ENCODE results near the gene TSPEAR. TPM values are rescaled to one million over a fixed set of nuclear protein-coding genes. Genes with fewer than 3 reads are reported as not detected.
"Not testable (repeated sequence)": the region's sequence is repeated elsewhere in the genome, so short reads cannot be mapped to it uniquely, and the experiment has no call there.

TSPEAR gene
- total RNA-seq, 2 experiments from 2014 or later = not detected

DNA sequence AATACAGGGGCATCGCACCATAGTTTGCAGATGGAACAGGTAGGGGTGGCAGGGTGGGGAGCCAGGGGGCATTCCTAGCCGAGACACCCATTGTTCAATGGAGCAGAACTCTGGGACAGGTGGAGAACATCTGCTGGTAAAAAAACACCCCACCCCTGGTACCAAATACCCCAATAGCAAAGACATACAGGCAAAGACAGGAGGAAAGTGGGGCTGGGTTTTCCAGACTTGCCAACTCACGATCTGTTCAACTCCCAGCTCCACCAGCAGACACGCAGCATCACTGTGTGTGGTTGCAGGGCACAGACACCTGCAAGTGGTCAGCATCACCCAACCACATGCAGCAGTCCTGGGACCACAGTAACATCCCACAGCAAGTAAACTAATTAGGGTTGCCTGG is 99.8 kb downstream of the TSPEAR start:
- intact Hi-C loops (cut with DNase I, micrococcal nuclease) = loop anchor here in 1 of 2 experiments (10.0 kb wide), 1 partner anchor 67 kb away; the partner anchor contains the start of gene KRTAP10-1
- H3K4me3 ChIP-seq (ENCODE audit: low read length) = no peak overlapping the region
- no peaks in the 10 kb centered on the region for H3K36me3 Mint-ChIP-seq (ENCODE audit: low read depth)
- peaks cover 10% of the 10 kb centered on the region for H3K4me1 ChIP-seq (ENCODE audit: insufficient read depth, low read length)
- no peak overlapping the region for H3K27ac ChIP-seq (ENCODE audit: low read depth in 1 of 2, low read length in 2 of 2)
- H3K27ac Mint-ChIP-seq = no peak overlapping the region
- TF ChIP-seq CTCF (IDR thresholded peaks at IDR 0.05) = no peak
- H3K9me3 ChIP-seq (ENCODE audit: control insufficient read depth in 1 of 2, insufficient read depth in 1 of 2, low read length in 2 of 2) = peaks cover 22 to 26% of the 10 kb centered on the region in 2 experiments
- H3K27me3 ChIP-seq (ENCODE audit: control insufficient read depth in 1 of 2, insufficient read depth in 2 of 2, low read length in 2 of 2) = no peaks in the 10 kb centered on the region
- peaks cover 13% of the 10 kb centered on the region for H3K4me1 Mint-ChIP-seq (ENCODE audit: low read depth)
- H3K4me3 Mint-ChIP-seq = no peak overlapping the region
- ATAC-seq (ENCODE audit: poor library complexity) = no peak
- H3K9me3 Mint-ChIP-seq = peaks cover 7% of the 10 kb centered on the region
- H3K36me3 ChIP-seq (ENCODE audit: insufficient read depth, low read length) = no peaks in the 10 kb centered on the region
- POLR2A ChIA-PET = no interaction called here
- DNase-seq = no peak
- peaks cover 1% of the 10 kb centered on the region for H3K27me3 Mint-ChIP-seq
- CTCF ChIA-PET = no interaction called here

DNA sequence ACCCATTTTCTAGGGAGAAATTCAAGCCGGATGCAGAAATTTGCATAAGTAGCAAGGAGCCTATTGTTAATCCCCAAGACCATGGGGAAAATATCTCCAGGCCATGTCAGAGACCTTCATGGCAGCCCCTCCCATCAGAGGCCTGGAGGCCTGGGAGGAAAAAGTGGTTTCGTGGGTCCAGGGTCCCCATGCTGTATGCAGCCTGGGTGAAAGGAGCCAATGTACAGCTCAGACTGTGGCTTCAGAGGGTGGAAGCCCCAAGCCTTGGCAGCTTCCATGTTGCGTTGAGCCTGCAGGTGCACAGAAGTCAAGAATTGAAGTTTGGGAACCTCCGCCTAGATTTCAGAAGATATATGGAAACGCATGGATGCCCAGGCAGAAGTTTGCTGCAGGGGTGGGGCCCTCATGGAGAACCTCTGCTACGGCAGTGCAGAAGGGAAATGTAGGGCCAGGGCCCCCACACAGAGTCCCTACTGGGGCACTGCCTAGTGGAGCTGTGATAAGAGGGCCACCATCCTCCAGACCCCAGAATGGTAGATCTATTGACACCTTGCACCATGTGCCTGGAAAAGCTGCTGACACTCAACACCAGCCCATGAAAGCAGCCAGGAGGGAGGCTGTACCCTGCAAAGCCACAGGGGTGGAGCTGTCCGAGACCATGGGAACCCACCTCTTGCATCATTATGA is 101.1 kb downstream of the TSPEAR start:
- H3K4me1 Mint-ChIP-seq (ENCODE audit: low read depth); H3K4me1 ChIP-seq (ENCODE audit: insufficient read depth, low read length); H3K27me3 Mint-ChIP-seq; H3K36me3 Mint-ChIP-seq (ENCODE audit: low read depth); POLR2A ChIA-PET; CTCF ChIA-PET; H3K27ac ChIP-seq (ENCODE audit: low read depth in 1 of 2, low read length in 2 of 2); H3K9me3 Mint-ChIP-seq; H3K27ac Mint-ChIP-seq; H3K4me3 ChIP-seq (ENCODE audit: low read length); DNase-seq; H3K4me3 Mint-ChIP-seq; ATAC-seq (ENCODE audit: poor library complexity); H3K36me3 ChIP-seq (ENCODE audit: insufficient read depth, low read length); H3K27me3 ChIP-seq (ENCODE audit: control insufficient read depth in 1 of 2, insufficient read depth in 2 of 2, low read length in 2 of 2): not testable (repeated sequence)
- intact Hi-C loops (cut with DNase I, micrococcal nuclease) = loop anchor here in 1 of 2 experiments (10.0 kb wide), 1 partner anchor 65 kb away; the partner anchor contains the start of gene KRTAP10-1
- peaks cover 22 to 26% of the 10 kb centered on the region in 2 experiments for H3K9me3 ChIP-seq (ENCODE audit: control insufficient read depth in 1 of 2, insufficient read depth in 1 of 2, low read length in 2 of 2)

GRCh38 chr21:44609193-44609592 is 102.2 kb downstream of the TSPEAR start:
- no peaks in the 10 kb centered on the region for H3K27me3 ChIP-seq (ENCODE audit: control insufficient read depth in 1 of 2, insufficient read depth in 2 of 2, low read length in 2 of 2)
- H3K27ac Mint-ChIP-seq = no peak overlapping the region
- H3K4me1 Mint-ChIP-seq (ENCODE audit: low read depth) = no peaks in the 10 kb centered on the region
- no peak overlapping the region for H3K4me3 Mint-ChIP-seq
- DNase-seq (no peak), ATAC-seq (ENCODE audit: poor library complexity) (no peak)
- TF ChIP-seq CTCF (IDR thresholded peaks at IDR 0.05) = no peak
- H3K36me3 Mint-ChIP-seq (ENCODE audit: low read depth) = no peaks in the 10 kb centered on the region
- H3K4me1 ChIP-seq (ENCODE audit: insufficient read depth, low read length) = no peaks in the 10 kb centered on the region
- CTCF ChIA-PET = no interaction called here
- H3K9me3 Mint-ChIP-seq = peaks cover 10% of the 10 kb centered on the region
- peaks cover 4% of the 10 kb centered on the region for H3K27me3 Mint-ChIP-seq
- no peaks in the 10 kb centered on the region for H3K36me3 ChIP-seq (ENCODE audit: insufficient read depth, low read length)
- H3K27ac ChIP-seq (ENCODE audit: low read depth in 1 of 2, low read length in 2 of 2) = no peak overlapping the region
- POLR2A ChIA-PET = no interaction called here
- H3K4me3 ChIP-seq (ENCODE audit: low read length) = no peak overlapping the region
- intact Hi-C loops (cut with DNase I, micrococcal nuclease) = no loop called here
- H3K9me3 ChIP-seq (ENCODE audit: control insufficient read depth in 1 of 2, insufficient read depth in 1 of 2, low read length in 2 of 2) = peaks cover 22 to 26% of the 10 kb centered on the region in 2 experiments

- H3K27me3 ChIP-seq (ENCODE audit: control insufficient read depth in 1 of 2, insufficient read depth in 2 of 2, low read length in 2 of 2) = no peaks in the 10 kb centered on the region
- H3K27ac Mint-ChIP-seq = no peak overlapping the region
- no peak for TF ChIP-seq CTCF (IDR thresholded peaks at IDR 0.05)
- CTCF ChIA-PET = no interaction called here
- no peak overlapping the region for H3K4me3 ChIP-seq (ENCODE audit: low read length)
- H3K9me3 ChIP-seq (ENCODE audit: control insufficient read depth in 1 of 2, insufficient read depth in 1 of 2, low read length in 2 of 2) = peaks cover 18 to 22% of the 10 kb centered on the region in 2 experiments
- no peaks in the 10 kb centered on the region for H3K36me3 Mint-ChIP-seq (ENCODE audit: low read depth)
- DNase-seq (no peak), ATAC-seq (ENCODE audit: poor library complexity) (no peak)
- H3K4me1 ChIP-seq (ENCODE audit: insufficient read depth, low read length) = peaks cover 2% of the 10 kb centered on the region
- no peaks in the 10 kb centered on the region for H3K4me1 Mint-ChIP-seq (ENCODE audit: low read depth)
- POLR2A ChIA-PET = no interaction called here
- H3K4me3 Mint-ChIP-seq = no peak overlapping the region
- H3K27me3 Mint-ChIP-seq = peaks cover 4% of the 10 kb centered on the region
- intact Hi-C loops (cut with DNase I, micrococcal nuclease) = no loop called here
- H3K36me3 ChIP-seq (ENCODE audit: insufficient read depth, low read length) = no peaks in the 10 kb centered on the region
- no peak overlapping the region for H3K27ac ChIP-seq (ENCODE audit: low read depth in 1 of 2, low read length in 2 of 2)
- H3K9me3 Mint-ChIP-seq = peaks cover 10% of the 10 kb centered on the region
Observed at GRCh38 chr21:44606495-44606894, 104.9 kb downstream of the TSPEAR start.
